Cerebellar cortex (tissue), 1 donor: ENCODE measurements around the gene NEK7.
"Not testable (repeated sequence)": the region's sequence is repeated elsewhere in the genome, so short reads cannot be mapped to it uniquely, and the experiment has no call there.

ENCODE experiments used
- DNase-seq: peaks from one replicate; pipeline ENCODE4 v3.0.0-alpha.2; 2015; ENCODE audit warnings: low spot score

Gene NEK7

GRCh38 chr1:198156745-198157240 lies at the start of gene NEK7:
NEK7 (plus strand) TSS chr1:198156998; CDS start chr1:198232581, 75,583 bp downstream.
- peak; percentile 65 for DNase-seq

DNA sequence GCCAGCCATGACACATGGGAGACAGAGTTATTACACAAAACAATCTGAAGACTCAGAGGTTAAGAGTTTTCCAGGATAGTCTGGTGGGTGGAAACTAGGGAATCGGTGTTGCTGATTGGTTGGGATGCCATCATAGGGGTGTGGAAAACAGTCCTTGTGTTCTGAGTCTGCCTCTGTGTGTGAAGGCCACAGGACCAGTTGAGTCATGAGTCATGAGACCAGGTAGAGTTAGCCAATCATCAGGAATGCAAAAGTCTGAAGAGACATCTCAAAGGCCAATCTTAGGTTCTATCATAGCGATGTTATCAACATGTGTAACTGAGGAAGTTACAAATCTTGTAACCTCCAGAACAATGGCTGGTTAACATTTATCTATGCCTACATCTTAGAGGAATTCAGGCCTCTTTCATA lies 49.7 kb upstream of the NEK7 start:
- no peak for DNase-seq

- no peak for DNase-seq
Observed at GRCh38 chr1:198108636-198109370, 48.0 kb upstream of the NEK7 start.

- no peak for DNase-seq
Observed at GRCh38 chr1:198109371-198109715, 47.5 kb upstream of the NEK7 start.

- DNase-seq = no peak
Observed at GRCh38 chr1:198113342-198113750, 43.5 kb upstream of the NEK7 start.

DNA sequence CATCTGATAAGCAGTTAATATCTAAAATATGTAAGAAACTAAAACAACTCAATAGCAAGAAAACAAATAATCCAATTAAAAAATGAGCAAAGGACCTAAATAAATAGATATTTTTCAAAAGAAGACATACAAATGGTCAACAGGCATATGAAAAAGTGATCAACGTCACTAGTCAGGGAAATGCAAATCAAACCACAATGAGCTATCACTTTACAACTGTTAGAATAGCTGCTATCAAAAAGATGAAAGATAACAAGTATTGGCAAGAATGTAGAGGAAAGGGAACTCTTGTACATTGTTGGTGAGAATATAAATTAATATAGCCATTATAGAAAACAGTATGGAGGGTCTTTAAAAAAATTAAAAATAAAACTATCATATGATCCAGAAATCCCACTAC lies 40.7 kb upstream of the NEK7 start:
- no peak for DNase-seq

GRCh38 chr1:198116469-198116868 lies 40.3 kb upstream of the NEK7 start:
- DNase-seq = no peak

GRCh38 chr1:198117267-198117666 lies 39.5 kb upstream of the NEK7 start:
- DNase-seq = no peak

DNA sequence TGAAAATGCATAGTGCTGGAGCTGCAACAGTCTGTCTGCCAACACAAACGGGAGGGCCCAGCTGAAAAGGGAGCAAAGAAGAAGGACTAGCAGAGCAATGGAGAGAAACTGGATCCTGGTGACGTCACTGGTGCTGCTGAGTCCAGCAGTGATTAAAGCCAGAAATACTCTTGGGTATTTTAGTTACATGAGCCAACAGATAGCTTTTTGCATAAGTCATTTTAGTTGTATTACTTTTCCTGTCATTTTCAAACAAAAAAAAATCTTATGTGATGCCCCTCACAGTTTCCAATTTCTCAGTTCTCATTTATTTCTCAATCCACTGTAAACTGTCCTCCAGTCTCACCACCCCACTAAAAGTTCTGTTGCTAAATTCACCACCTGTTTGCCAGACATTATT lies 38.7 kb upstream of the NEK7 start:
- DNase-seq = no peak

DNA sequence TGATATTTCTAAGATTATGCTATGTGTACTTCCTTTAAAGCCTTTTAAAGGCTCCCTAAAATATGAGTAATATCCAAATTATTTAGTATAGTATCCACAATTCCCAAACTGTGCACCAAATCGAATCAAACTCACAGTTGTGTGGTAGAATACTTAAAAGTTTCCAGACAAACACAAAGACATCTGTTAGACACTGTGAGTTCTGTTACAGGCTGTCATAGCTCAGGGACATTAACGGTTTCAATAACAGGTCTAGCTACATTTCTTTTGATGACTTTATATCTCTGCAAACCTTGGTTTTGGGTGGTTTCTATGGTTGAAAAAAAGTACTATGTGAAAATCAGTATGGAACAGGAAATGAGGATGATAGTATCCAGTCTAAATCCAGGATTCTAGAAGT lies 36.9 kb upstream of the NEK7 start:
- DNase-seq = no peak

DNA sequence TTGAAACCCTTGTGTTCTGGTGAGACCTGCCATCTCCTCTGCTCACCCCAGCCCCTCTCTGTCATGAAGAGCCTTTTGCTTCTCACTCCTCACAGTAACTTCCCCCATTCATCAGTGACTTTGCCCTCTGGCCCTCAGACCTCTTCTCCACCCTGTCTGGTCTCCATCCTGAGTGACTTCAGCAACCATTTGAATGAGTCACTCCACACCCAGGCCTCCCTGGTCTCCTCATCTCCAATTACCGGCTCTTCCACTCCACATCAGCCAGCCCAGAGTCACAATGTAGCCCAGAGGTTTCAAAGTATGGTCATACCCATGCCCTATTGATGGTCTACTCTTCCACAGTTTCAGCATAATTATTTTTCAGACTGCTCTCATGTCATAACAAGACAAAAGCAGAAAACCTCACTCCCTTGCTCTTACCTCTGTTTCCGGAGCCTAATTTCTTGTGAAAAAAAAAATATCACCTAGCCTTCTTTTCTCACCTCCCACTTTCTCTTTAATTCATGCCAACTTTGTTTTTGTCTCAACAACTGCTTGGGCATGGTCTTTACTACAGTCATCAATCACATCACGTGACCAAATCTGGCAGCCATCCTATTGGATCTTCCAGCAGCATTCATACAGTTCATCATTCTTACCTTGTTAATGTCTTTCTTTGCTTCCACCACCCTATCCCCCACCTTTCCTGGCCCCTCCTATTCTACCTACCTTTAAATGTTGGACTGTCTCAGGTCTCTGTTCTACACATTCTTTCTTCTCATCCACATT lies 35.6 kb upstream of the NEK7 start:
- no peak for DNase-seq

DNA sequence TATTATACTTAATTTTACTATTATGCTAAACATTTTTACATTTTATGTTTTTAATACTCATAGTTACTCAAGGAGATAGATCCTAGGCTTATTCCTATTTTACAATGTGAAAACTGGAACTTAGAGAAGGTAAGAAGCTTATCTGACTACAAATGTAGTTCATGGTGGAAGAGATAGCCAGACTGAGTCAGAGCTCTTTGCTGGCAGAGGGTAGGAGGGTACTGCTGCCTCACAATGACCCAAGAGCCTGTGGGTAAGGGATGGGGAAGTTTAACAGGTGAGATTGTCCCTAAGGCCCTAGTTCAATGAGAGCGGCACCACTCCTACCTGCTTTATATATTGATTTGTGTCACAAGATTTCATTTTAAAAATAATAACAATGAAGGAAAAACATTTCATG lies 34.1 kb upstream of the NEK7 start:
- DNase-seq = no peak

DNA sequence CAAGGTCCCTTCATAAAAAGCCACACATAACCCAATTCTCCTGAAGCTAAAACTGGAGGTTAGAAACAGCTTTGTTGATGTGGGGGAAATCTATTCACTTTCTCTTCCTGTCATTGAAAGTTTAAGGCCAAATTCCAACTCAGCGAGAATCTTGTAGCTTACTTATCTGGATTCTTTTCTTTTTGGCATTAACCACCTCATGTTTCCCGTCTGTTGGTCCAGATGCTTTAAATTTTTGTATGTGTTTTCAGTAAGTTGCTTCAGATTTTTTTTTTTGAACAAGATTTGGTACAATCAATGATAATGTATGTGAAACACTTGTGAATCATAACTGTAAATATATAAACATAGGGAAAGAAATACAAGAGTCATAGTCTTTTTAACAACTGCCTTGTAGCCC lies 33.7 kb upstream of the NEK7 start:
- no peak for DNase-seq

- no peak for DNase-seq
Observed at GRCh38 chr1:198124673-198125072, 32.1 kb upstream of the NEK7 start.

- DNase-seq = no peak
Observed at GRCh38 chr1:198125995-198126735, 30.6 kb upstream of the NEK7 start.

DNA sequence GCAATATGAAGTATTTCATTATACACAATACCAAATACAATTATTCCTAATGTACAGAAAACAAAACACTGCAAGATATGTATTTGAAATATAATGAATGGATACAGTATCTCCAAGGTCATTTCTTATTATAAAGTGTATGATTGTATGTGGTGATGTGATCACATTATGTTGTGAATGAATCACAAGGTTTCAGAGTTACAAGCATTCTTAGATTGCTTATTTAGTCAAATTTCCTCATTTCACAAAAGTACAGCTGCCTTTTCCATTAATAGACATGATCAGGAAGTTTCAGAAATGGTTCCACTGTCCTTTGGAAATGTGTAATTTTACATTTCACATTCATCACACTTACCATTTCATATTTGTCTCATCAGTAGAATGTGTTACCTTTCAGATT lies 28.3 kb upstream of the NEK7 start:
- DNase-seq = no peak

- not testable (repeated sequence) for DNase-seq
Observed at GRCh38 chr1:198130053-198130452, 26.7 kb upstream of the NEK7 start.

GRCh38 chr1:198132060-198132781 lies 24.6 kb upstream of the NEK7 start:
- no peak for DNase-seq

GRCh38 chr1:198134252-198134651 lies 22.5 kb upstream of the NEK7 start:
- no peak for DNase-seq

GRCh38 chr1:198135366-198135765 lies 21.4 kb upstream of the NEK7 start:
- no peak for DNase-seq

- no peak for DNase-seq
Observed at GRCh38 chr1:198141668-198142351, 15.0 kb upstream of the NEK7 start.
